HG03196 (cell line): Measurements from ENCODE around the gene TNNC1.

Experiments used
- ATAC-seq: cut with Tn5 transposase; IDR thresholded peaks from one replicate; pipeline ENCODE4 v1.9.1; 2021; ENCODE audit not compliant: unreplicated experiment

Gene TNNC1

GRCh38 chr3:52484680-52485461 lies 31.0 kb upstream of the TNNC1 start:
- ATAC-seq: no peak

GRCh38 chr3:52483577-52484381 lies 29.9 kb upstream of the TNNC1 start:
- no peak for ATAC-seq

- ATAC-seq: no peak
These were observed 29.2 kb upstream of the TNNC1 start for GRCh38 chr3:52483081-52483480.

- ATAC-seq: no peak
These were observed 28.1 kb upstream of the TNNC1 start for GRCh38 chr3:52481819-52482521.

- no peak for ATAC-seq
These were observed 27.2 kb upstream of the TNNC1 start for GRCh38 chr3:52480768-52481715.

GRCh38 chr3:52479877-52480575 lies 26.2 kb upstream of the TNNC1 start:
- ATAC-seq: no peak

GRCh38 chr3:52479037-52479876 lies 25.4 kb upstream of the TNNC1 start:
- no peak for ATAC-seq

GRCh38 chr3:52477796-52478095 lies 23.9 kb upstream of the TNNC1 start:
- no peak for ATAC-seq

- ATAC-seq: no peak
These were observed 23.4 kb upstream of the TNNC1 start for GRCh38 chr3:52477076-52477795.

GRCh38 chr3:52473026-52473425 lies 19.2 kb upstream of the TNNC1 start:
- ATAC-seq: no peak

- no peak for ATAC-seq
These were observed 18.6 kb upstream of the TNNC1 start for GRCh38 chr3:52472239-52473000.

- ATAC-seq: no peak
These were observed 17.8 kb upstream of the TNNC1 start for GRCh38 chr3:52471371-52472238.

- ATAC-seq: no peak
These were observed 17.1 kb upstream of the TNNC1 start for GRCh38 chr3:52470920-52471319.

GRCh38 chr3:52469001-52469400 lies 15.2 kb upstream of the TNNC1 start:
- ATAC-seq: no peak

GRCh38 chr3:52468336-52468735 lies 14.5 kb upstream of the TNNC1 start:
- no peak for ATAC-seq

- ATAC-seq: no peak
These were observed 9.6 kb upstream of the TNNC1 start for GRCh38 chr3:52463416-52463815.

GRCh38 chr3:52461874-52462273 lies 8.0 kb upstream of the TNNC1 start:
- no peak for ATAC-seq
